ENCODE data around the gene ANAPC4. TPM values are rescaled to one million over a fixed set of nuclear protein-coding genes. Genes with fewer than 3 reads are reported as not detected.

Gene ANAPC4
- total and polyA plus RNA-seq, 11 donors, result 6.7 to 15.5 (median 11.7) TPM

DNA sequence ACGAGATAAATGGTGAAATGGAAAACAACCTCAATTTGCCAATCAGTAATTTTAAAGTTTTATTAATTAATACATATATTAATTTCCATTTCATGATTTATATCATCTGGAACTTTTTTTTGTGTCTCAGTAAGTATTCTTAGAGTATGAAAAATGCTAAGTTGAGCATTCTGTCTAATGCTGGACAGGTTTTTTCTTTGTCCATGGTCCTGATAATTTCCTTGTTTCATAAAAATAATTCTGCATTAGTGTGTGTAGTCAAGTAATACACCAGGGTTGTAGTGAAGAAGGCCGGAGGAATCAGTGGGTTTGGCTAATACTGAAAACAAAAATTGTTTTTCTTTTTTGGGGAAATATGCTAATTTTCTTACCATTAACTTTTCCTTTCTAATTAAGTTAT, 9.9 kb downstream of the ANAPC4 start:
- no peak for ATAC-seq
- TF ChIP-seq POLR2A (IDR thresholded peaks at IDR 0.05), result no peak
- TF ChIP-seq, protein P1, sequence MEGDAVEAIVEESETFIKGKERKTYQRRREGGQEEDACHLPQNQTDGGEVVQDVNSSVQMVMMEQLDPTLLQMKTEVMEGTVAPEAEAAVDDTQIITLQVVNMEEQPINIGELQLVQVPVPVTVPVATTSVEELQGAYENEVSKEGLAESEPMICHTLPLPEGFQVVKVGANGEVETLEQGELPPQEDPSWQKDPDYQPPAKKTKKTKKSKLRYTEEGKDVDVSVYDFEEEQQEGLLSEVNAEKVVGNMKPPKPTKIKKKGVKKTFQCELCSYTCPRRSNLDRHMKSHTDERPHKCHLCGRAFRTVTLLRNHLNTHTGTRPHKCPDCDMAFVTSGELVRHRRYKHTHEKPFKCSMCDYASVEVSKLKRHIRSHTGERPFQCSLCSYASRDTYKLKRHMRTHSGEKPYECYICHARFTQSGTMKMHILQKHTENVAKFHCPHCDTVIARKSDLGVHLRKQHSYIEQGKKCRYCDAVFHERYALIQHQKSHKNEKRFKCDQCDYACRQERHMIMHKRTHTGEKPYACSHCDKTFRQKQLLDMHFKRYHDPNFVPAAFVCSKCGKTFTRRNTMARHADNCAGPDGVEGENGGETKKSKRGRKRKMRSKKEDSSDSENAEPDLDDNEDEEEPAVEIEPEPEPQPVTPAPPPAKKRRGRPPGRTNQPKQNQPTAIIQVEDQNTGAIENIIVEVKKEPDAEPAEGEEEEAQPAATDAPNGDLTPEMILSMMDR (IDR thresholded peaks at IDR 0.05), result no peak
- intact Hi-C loops (cut with DNase I), result no loop called here

DNA sequence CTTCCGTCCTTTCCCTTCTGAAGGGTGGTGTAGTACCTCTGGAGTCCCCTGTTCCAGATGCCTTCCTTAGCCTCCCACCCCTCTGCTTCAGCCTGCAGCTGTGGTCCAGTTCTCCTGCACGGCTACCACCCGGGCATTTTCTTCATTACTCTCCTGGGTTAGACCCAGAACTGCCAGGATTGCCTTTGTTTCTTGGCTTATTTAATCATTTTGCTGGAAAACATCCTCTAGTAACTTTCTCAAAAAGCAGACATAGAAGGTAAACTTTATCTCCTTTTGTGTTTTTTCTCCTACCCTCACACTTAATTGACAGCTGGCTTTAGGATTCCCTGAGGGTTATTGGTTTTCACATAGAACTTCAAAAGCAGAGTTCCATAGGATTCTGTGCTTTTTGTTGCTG, 20.2 kb downstream of the ANAPC4 start:
- DNase-seq (no peak), ATAC-seq (no peak)
- Histone ChIP-seq H3K9me3 (peaks cover 0 to 9% (median 0%) of the 10 kb centered on the region in 12 donors), H3K4me3 (no peak overlapping the region), H3K27ac (no peak overlapping the region), H3K36me3 (peaks cover 0 to 99% (median 94%) of the 10 kb centered on the region in 9 donors), H3K4me1 (no peaks in the 10 kb centered on the region), H3K27me3 (no peaks in the 10 kb centered on the region)
- intact Hi-C loops (cut with DNase I), result no loop called here
- TF ChIP-seq POLR2A (IDR thresholded peaks at IDR 0.05), result no peak
- TF ChIP-seq, protein P1 (IDR thresholded peaks at IDR 0.05), result no peak
- 97 to 100% (median 99%) methylated on average over 3 of the region's 3 CpGs for WGBS, 4 donors

More for the DNA sequence above, 9.9 kb downstream of the ANAPC4 start:
- Histone ChIP-seq H3K4me3 (no peak overlapping the region), H3K9me3 (no peaks in the 10 kb centered on the region), H3K36me3 (peaks cover 0 to 100% (median 91%) of the 10 kb centered on the region in 9 donors), H3K4me1 (no peaks in the 10 kb centered on the region), H3K27ac (no peak overlapping the region), H3K27me3 (no peaks in the 10 kb centered on the region)
- 94 to 98% (median 96%) methylated on average over 2 of the region's 2 CpGs for WGBS, 4 donors
- DNase-seq, result no peak

DNA sequence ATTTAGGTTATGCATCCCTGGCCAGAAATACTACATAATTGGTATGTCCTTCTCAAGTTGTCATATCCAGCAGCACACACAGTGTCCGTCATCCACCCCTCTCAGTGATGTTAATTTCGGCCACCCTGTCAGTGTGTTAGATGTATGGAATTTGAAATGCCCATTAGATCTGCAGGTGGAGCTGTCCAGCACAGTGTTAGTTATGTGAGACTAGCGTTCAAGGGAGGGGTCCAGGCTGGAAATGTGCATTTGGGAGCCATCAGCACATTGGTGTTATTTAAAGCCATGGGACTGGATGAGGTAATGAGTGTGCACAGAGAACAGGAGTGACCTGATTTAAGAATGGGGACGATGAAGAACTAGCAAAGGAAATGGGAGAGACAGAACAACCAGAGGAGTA, 22.4 kb downstream of the ANAPC4 start:
- Histone ChIP-seq H3K4me3 (no peak overlapping the region), H3K9me3 (peaks cover 0 to 9% (median 0%) of the 10 kb centered on the region in 12 donors), H3K4me1 (no peaks in the 10 kb centered on the region), H3K27me3 (no peaks in the 10 kb centered on the region), H3K36me3 (peaks cover 0 to 99% (median 94%) of the 10 kb centered on the region in 9 donors), H3K27ac (no peak overlapping the region)
- 79 to 87% (median 80%) methylated on average over 4 of the region's 4 CpGs for WGBS, 4 donors
- no peak for TF ChIP-seq POLR2A (IDR thresholded peaks at IDR 0.05)
- TF ChIP-seq, protein P1 (IDR thresholded peaks at IDR 0.05), result no peak
- ATAC-seq (no peak), DNase-seq (no peak)
- intact Hi-C loops (cut with DNase I), result no loop called here

DNA sequence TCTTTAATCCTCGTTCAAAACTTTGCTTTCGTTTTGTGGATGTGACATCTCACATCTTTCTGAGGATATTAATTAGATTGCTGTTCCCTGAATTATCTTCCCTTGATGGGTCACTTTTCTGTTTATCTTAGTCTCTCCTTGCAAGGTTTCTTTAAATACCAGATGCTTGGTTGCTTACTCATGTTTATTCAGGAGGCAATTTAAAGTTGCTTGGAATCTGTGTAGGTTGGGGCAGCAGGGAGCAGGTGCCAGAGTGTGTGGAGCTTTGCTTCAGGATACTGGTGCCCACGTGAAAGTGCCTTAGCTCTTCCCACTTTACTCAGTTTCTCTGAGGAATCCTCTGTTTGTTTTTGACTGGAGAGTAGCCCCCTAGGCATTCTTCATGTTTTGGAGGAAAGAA, 24.0 kb downstream of the ANAPC4 start:
- Histone ChIP-seq H3K4me3 (no peak overlapping the region), H3K36me3 (peaks cover 0 to 98% (median 94%) of the 10 kb centered on the region in 9 donors), H3K4me1 (no peaks in the 10 kb centered on the region), H3K27ac (no peak overlapping the region), H3K27me3 (no peaks in the 10 kb centered on the region), H3K9me3 (peaks cover 0 to 9% (median 0%) of the 10 kb centered on the region in 12 donors)
- TF ChIP-seq, protein P1 (IDR thresholded peaks at IDR 0.05), result no peak
- TF ChIP-seq POLR2A (IDR thresholded peaks at IDR 0.05), result no peak
- 80 to 89% (median 86%) methylated on average over 3 of the region's 3 CpGs for WGBS, 4 donors
- intact Hi-C loops (cut with DNase I), result no loop called here
- ATAC-seq (no peak), DNase-seq (no peak)

Measured in heart left ventricle (tissue), 16 donors.